Measurements from ENCODE around the gene CNTNAP4.

The CNTNAP4 gene

GRCh38 chr16:76386784-76387183 lies 109.6 kb downstream of the CNTNAP4 start:
- Histone ChIP-seq H3K4me2 (no peak overlapping the region), H3K36me3 (ENCODE audit: insufficient read depth) (no peaks in the 10 kb centered on the region), H4K20me1 (ENCODE audit: insufficient read depth) (no peaks in the 10 kb centered on the region), H3K27ac (no peak overlapping the region), H3K4me1 (ENCODE audit: low read depth, poor library complexity, severe bottlenecking) (no peaks in the 10 kb centered on the region), H2AFZ (ENCODE audit: low read depth) (no peak overlapping the region), H3K9ac (no peak overlapping the region), H3K79me2 (ENCODE audit: insufficient read depth, low read depth) (no peaks in the 10 kb centered on the region), H3K4me3 (IDR thresholded peaks at IDR 0.05; ENCODE audit: insufficient read depth, low read depth, low read length) (no peak overlapping the region), H3K27me3 (ENCODE audit: insufficient read depth, low read depth) (no peaks in the 10 kb centered on the region)
- TF ChIP-seq CTCF (conservative IDR thresholded peaks at IDR 0.05; ENCODE audit: low read depth, low read length), result no peak

GRCh38 chr16:76387994-76388393 lies 110.8 kb downstream of the CNTNAP4 start:
- no peak for TF ChIP-seq CTCF (conservative IDR thresholded peaks at IDR 0.05; ENCODE audit: low read depth, low read length)
- Histone ChIP-seq H3K27ac (no peak overlapping the region), H3K79me2 (ENCODE audit: insufficient read depth, low read depth) (no peaks in the 10 kb centered on the region), H2AFZ (ENCODE audit: low read depth) (no peak overlapping the region), H3K9ac (no peak overlapping the region), H3K4me3 (IDR thresholded peaks at IDR 0.05; ENCODE audit: insufficient read depth, low read depth, low read length) (no peak overlapping the region), H4K20me1 (ENCODE audit: insufficient read depth) (no peaks in the 10 kb centered on the region), H3K27me3 (ENCODE audit: insufficient read depth, low read depth) (no peaks in the 10 kb centered on the region), H3K4me2 (no peak overlapping the region), H3K4me1 (ENCODE audit: low read depth, poor library complexity, severe bottlenecking) (no peaks in the 10 kb centered on the region), H3K36me3 (ENCODE audit: insufficient read depth) (no peaks in the 10 kb centered on the region)

- H3K4me1 ChIP-seq (ENCODE audit: low read depth, poor library complexity, severe bottlenecking), result no peaks in the 10 kb centered on the region
- H4K20me1 ChIP-seq (ENCODE audit: insufficient read depth), result no peaks in the 10 kb centered on the region
- no peaks in the 10 kb centered on the region for H3K27me3 ChIP-seq (ENCODE audit: insufficient read depth, low read depth)
- no peak overlapping the region for H2AFZ ChIP-seq (ENCODE audit: low read depth)
- TF ChIP-seq CTCF (conservative IDR thresholded peaks at IDR 0.05; ENCODE audit: low read depth, low read length), result no peak
- no peak overlapping the region for H3K27ac ChIP-seq
- H3K4me3 ChIP-seq (IDR thresholded peaks at IDR 0.05; ENCODE audit: insufficient read depth, low read depth, low read length), result no peak overlapping the region
- no peak overlapping the region for H3K4me2 ChIP-seq
- no peak overlapping the region for H3K9ac ChIP-seq
- no peaks in the 10 kb centered on the region for H3K79me2 ChIP-seq (ENCODE audit: insufficient read depth, low read depth)
- H3K36me3 ChIP-seq (ENCODE audit: insufficient read depth), result no peaks in the 10 kb centered on the region
These were observed 111.9 kb downstream of the CNTNAP4 start for GRCh38 chr16:76389126-76389525.

GRCh38 chr16:76390476-76390875 lies 113.3 kb downstream of the CNTNAP4 start:
- no peaks in the 10 kb centered on the region for H3K79me2 ChIP-seq (ENCODE audit: insufficient read depth, low read depth)
- H3K4me3 ChIP-seq (IDR thresholded peaks at IDR 0.05; ENCODE audit: insufficient read depth, low read depth, low read length), result no peak overlapping the region
- no peak overlapping the region for H3K9ac ChIP-seq
- H2AFZ ChIP-seq (ENCODE audit: low read depth), result no peak overlapping the region
- no peaks in the 10 kb centered on the region for H4K20me1 ChIP-seq (ENCODE audit: insufficient read depth)
- H3K4me2 ChIP-seq, result no peak overlapping the region
- TF ChIP-seq CTCF (conservative IDR thresholded peaks at IDR 0.05; ENCODE audit: low read depth, low read length), result no peak
- no peaks in the 10 kb centered on the region for H3K4me1 ChIP-seq (ENCODE audit: low read depth, poor library complexity, severe bottlenecking)
- H3K27ac ChIP-seq, result no peak overlapping the region
- H3K27me3 ChIP-seq (ENCODE audit: insufficient read depth, low read depth), result no peaks in the 10 kb centered on the region
- no peaks in the 10 kb centered on the region for H3K36me3 ChIP-seq (ENCODE audit: insufficient read depth)
